H9 (cell line): ENCODE data around the gene MT3. TPM values are rescaled to one million over a fixed set of nuclear protein-coding genes. Genes with fewer than 3 reads are reported as not detected.

Experiments used
- DNase-seq: peaks from one replicate; pipeline ENCODE4 v3.0.0-alpha.2; 2017
- H2AFZ ChIP-seq: one replicate; pipeline ENCODE4 v1.6.1; 2013; ENCODE audit warnings: mild to moderate bottlenecking, low read length, control low read depth, moderate library complexity
- H2AK5ac ChIP-seq: 2 replicates; pipeline ENCODE4 v1.6.1; 2013; ENCODE audit warnings: low read length, control low read depth, mixed read lengths; ENCODE audit not compliant: insufficient read length
- H2BK120ac ChIP-seq: one replicate; pipeline ENCODE4 v1.6.1; 2013; ENCODE audit warnings: low read depth, mild to moderate bottlenecking, low read length, control low read depth, inconsistent platforms; ENCODE audit not compliant: poor library complexity, severe bottlenecking
- H2BK12ac ChIP-seq: 2 replicates; pipeline ENCODE4 v1.6.1; 2013; ENCODE audit warnings: low read length, control low read depth, mixed read lengths, low read depth; ENCODE audit not compliant: insufficient read length
- H2BK15ac ChIP-seq: 2 replicates; pipeline ENCODE4 v1.6.1; 2013; ENCODE audit warnings: low read depth, low read length, control low read depth
- H2BK20ac ChIP-seq: one replicate; pipeline ENCODE4 v1.6.1; 2013; ENCODE audit warnings: low read depth, mild to moderate bottlenecking, low read length, control low read depth, inconsistent platforms; ENCODE audit not compliant: poor library complexity, severe bottlenecking
- H2BK5ac ChIP-seq: 2 replicates; pipeline ENCODE4 v1.6.1; 2013; ENCODE audit warnings: low read length, control low read depth, mixed read lengths; ENCODE audit not compliant: insufficient read length
- H3K14ac ChIP-seq: 2 replicates; pipeline ENCODE4 v1.6.1; 2013; ENCODE audit warnings: low read length, control low read depth; ENCODE audit not compliant: insufficient read depth
- H3K18ac ChIP-seq: 2 replicates; pipeline ENCODE4 v1.6.1; 2013; ENCODE audit warnings: low read depth, mild to moderate bottlenecking, mixed read lengths, low read length, control low read depth; ENCODE audit not compliant: insufficient read length
- H3K23ac ChIP-seq: 2 replicates; pipeline ENCODE4 v1.6.1; 2013; ENCODE audit warnings: low read length, control low read depth, mixed read lengths, low read depth; ENCODE audit not compliant: insufficient read length
- H3K23me2 ChIP-seq: 2 replicates; pipeline ENCODE4 v1.6.1; 2013; ENCODE audit warnings: low read depth, mild to moderate bottlenecking, mixed read lengths, low read length, control low read depth; ENCODE audit not compliant: insufficient read length, poor library complexity, severe bottlenecking
- H3K27ac ChIP-seq: 2 replicates; pipeline ENCODE4 v1.5.1; 2013; ENCODE audit warnings: low read length, control low read depth, mixed read lengths, low read depth; ENCODE audit not compliant: insufficient read length
- H3K27me3 ChIP-seq: 2 replicates; pipeline ENCODE4 v1.6.1; 2013; ENCODE audit warnings: low read length, control low read depth, inconsistent platforms; ENCODE audit not compliant: insufficient read depth
- H3K4ac ChIP-seq: 2 replicates; pipeline ENCODE4 v1.6.1; 2013; ENCODE audit warnings: low read depth, mild to moderate bottlenecking, control low read depth, inconsistent platforms, low read length, moderate library complexity
- H3K4me1 ChIP-seq: 2 replicates; pipeline ENCODE4 v1.6.1; 2013; ENCODE audit warnings: low read length, control low read depth, inconsistent platforms; ENCODE audit not compliant: insufficient read depth
- H3K4me2 ChIP-seq: 2 replicates; pipeline ENCODE4 v1.6.1; 2013; ENCODE audit warnings: low read length, control low read depth, mixed read lengths; ENCODE audit not compliant: insufficient read length, insufficient read depth
- H3K56ac ChIP-seq: 2 replicates; pipeline ENCODE4 v1.6.1; 2013; ENCODE audit warnings: low read depth, mild to moderate bottlenecking, mixed read lengths, low read length, control low read depth; ENCODE audit not compliant: insufficient read length
- H3K79me1 ChIP-seq: 2 replicates; pipeline ENCODE4 v1.6.1; 2013; ENCODE audit warnings: low read depth, mild to moderate bottlenecking, moderate library complexity, low read length, control low read depth, inconsistent platforms; ENCODE audit not compliant: insufficient read depth, poor library complexity, severe bottlenecking
- H3K79me2 ChIP-seq: 2 replicates; pipeline ENCODE4 v1.6.1; 2013; ENCODE audit warnings: low read length, control low read depth, inconsistent platforms; ENCODE audit not compliant: insufficient read depth
- H3K9ac ChIP-seq: 2 replicates; pipeline ENCODE4 v1.6.1; 2013; ENCODE audit warnings: low read length, control low read depth, mixed read lengths; ENCODE audit not compliant: insufficient read length; ENCODE audit errors: extremely low read depth
- H3K9me3 ChIP-seq: one replicate; pipeline ENCODE4 v1.6.1; 2013; ENCODE audit warnings: low read depth, low read length, inconsistent platforms; ENCODE audit not compliant: control insufficient read depth
- H3T11ph ChIP-seq: one replicate; pipeline ENCODE4 v1.6.1; 2013; ENCODE audit warnings: mild to moderate bottlenecking, low read length, control low read depth, inconsistent platforms
- H4K20me1 ChIP-seq: one replicate; pipeline ENCODE4 v1.6.1; 2013; ENCODE audit not compliant: control insufficient read depth, insufficient read length, insufficient read depth
- H4K5ac ChIP-seq: 2 replicates; pipeline ENCODE4 v1.6.1; 2013; ENCODE audit warnings: low read depth, mild to moderate bottlenecking, mixed read lengths, low read length, control low read depth; ENCODE audit not compliant: insufficient read length
- H4K8ac ChIP-seq: replicated peaks from 2 replicates; pipeline ENCODE4 v1.6.1; 2013; ENCODE audit warnings: low read length, control low read depth, mixed read lengths, low read depth; ENCODE audit not compliant: insufficient read length
- H4K91ac ChIP-seq: 2 replicates; pipeline ENCODE4 v1.6.1; 2013; ENCODE audit warnings: low read depth, mild to moderate bottlenecking, moderate library complexity, mixed read lengths, low read length, control low read depth; ENCODE audit not compliant: insufficient read length
- H3K27ac Mint-ChIP-seq, 3 experiments: 2 replicates in 2 of 3; 3 replicates in 1 of 3; pipeline ENCODE4 v1.8.0; 2020 to 2021; ENCODE audit warnings: mixed read lengths in 3 of 3, mild to moderate bottlenecking in 1 of 3, moderate library complexity in 1 of 3
- H3K27me3 Mint-ChIP-seq: 2 replicates; pipeline ENCODE4 v1.8.0; 2021; ENCODE audit warnings: low read depth, mild to moderate bottlenecking, moderate library complexity, mixed read lengths
- H3K36me3 Mint-ChIP-seq, 3 experiments: 2 replicates in 2 of 3; 3 replicates in 1 of 3; pipeline ENCODE4 v1.8.0; 2020 to 2021; ENCODE audit warnings: low read depth in 3 of 3, mixed read lengths in 3 of 3; ENCODE audit not compliant: insufficient read depth in 1 of 3
- H3K4me1 Mint-ChIP-seq, 2 experiments: 2 replicates each; pipeline ENCODE4 v1.8.0; 2020; ENCODE audit warnings: mixed read lengths in 2 of 2
- H3K4me3 Mint-ChIP-seq, 2 experiments: 2 replicates in 1 of 2; 3 replicates in 1 of 2; pipeline ENCODE4 v1.8.0; 2020 to 2021; ENCODE audit warnings: mild to moderate bottlenecking in 2 of 2, mixed read lengths in 2 of 2, moderate library complexity in 1 of 2
- H3K9me3 Mint-ChIP-seq, 2 experiments: 2 replicates in 1 of 2; 3 replicates in 1 of 2; pipeline ENCODE4 v1.8.0; 2020; ENCODE audit warnings: mild to moderate bottlenecking in 2 of 2, mixed read lengths in 2 of 2, moderate library complexity in 1 of 2
- WGBS: extraction: QIAGEN DNeasy Blood & Tissue Kit; methylation state at CpG from one replicate; pipeline ENCODE4 v1.1.7; 2013; ENCODE audit warnings: missing lambda C conversion rate, low lambda C conversion rate, mixed read lengths; ENCODE audit not compliant: insufficient read length; ENCODE audit errors: extremely low coverage; 5-methylcytosine and 5-hydroxymethylcytosine counted together
- total RNA-seq: library from RNA; stranded (reverse); gene quantifications from 2 replicates; pipeline ENCODE4 v1.2.1, GENCODE V29; 2021
- TF ChIP-seq, protein P1 (sequence below): fragments of 200-600 bp; sonication (generic); conservative IDR thresholded peaks from 3 replicates; pipeline ENCODE4 v1.8.0; 2021; ENCODE audit warnings: antibody characterized with exemption, mild to moderate bottlenecking

The MT3 gene
- total RNA-seq, 1 experiment from 2014 or later = not detected

DNA sequence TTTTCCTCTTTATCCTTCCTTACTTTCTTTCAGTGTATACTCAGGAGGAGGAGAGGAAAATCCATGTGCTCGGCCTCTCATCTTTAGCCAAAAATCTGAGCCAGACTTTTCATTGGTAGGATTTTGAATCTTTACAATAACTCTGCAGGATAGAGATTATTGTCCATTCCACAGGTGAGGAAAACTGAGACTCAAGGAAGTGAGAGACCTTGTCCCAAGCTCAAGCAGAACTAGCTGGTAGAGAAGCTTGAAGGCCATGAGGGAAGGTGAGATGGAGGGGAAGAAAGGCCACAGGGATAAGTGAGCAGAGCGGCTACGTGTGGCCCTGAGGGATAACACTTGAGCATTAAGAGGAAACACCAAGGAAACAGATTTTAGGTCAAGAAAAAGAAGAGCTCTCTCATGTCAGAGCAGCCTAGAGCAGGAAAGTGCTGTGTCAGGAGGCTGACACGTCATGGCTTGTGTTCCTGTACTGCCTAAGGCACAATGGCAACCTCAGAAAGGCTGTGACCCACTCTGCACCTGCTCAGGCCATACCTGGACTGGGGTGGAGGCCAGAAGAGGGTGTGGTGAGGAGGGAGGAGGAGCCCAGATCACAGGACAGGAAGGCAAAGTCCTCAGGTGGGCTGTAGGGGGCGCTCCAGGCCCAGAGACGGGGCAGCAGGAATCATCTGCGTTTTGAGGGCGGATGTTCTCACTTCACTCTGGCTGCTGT is 12.6 kb upstream of the MT3 start:
- H4K8ac ChIP-seq = no peak overlapping the region
- WGBS = no CpG with 5 or more reads among the region's 8 CpGs
- no peak overlapping the region for H3K4me2 ChIP-seq

More for the DNA sequence above, 12.6 kb upstream of the MT3 start:
- Histone ChIP-seq H3K9me3 (no peaks in the 10 kb centered on the region), H2BK20ac (no peak overlapping the region), H3K27ac (no peak overlapping the region), H2BK120ac (no peak overlapping the region), H3K23me2 (no peaks in the 10 kb centered on the region), H3K18ac (no peak overlapping the region), H3K27me3 (no peaks in the 10 kb centered on the region), H2BK5ac (no peak overlapping the region), H3K23ac (no peak overlapping the region), H2AK5ac (no peak overlapping the region), H2BK15ac (no peak overlapping the region), H2BK12ac (no peak overlapping the region), H3K9ac (no peak overlapping the region), H4K5ac (no peak overlapping the region), H3K56ac (no peak overlapping the region), H3K79me1 (no peaks in the 10 kb centered on the region), H4K20me1 (no peaks in the 10 kb centered on the region), H3T11ph (no peak overlapping the region), H3K14ac (no peak overlapping the region), H3K4ac (no peak overlapping the region), H3K79me2 (no peaks in the 10 kb centered on the region), H2AFZ (no peak overlapping the region), H4K91ac (no peak overlapping the region), H3K4me1 (no peaks in the 10 kb centered on the region)
- Mint-ChIP-seq H3K4me1 (no peaks in the 10 kb centered on the region), H3K4me3 (no peak overlapping the region), H3K27me3 (peaks cover 15% of the 10 kb centered on the region), H3K36me3 (no peaks in the 10 kb centered on the region), H3K9me3 (peaks cover 4 to 5% of the 10 kb centered on the region in 2 experiments; a peak in 3 of 5 replicates), H3K27ac (no peak overlapping the region)
- peak; percentile 92 for DNase-seq
- TF ChIP-seq, protein P1, sequence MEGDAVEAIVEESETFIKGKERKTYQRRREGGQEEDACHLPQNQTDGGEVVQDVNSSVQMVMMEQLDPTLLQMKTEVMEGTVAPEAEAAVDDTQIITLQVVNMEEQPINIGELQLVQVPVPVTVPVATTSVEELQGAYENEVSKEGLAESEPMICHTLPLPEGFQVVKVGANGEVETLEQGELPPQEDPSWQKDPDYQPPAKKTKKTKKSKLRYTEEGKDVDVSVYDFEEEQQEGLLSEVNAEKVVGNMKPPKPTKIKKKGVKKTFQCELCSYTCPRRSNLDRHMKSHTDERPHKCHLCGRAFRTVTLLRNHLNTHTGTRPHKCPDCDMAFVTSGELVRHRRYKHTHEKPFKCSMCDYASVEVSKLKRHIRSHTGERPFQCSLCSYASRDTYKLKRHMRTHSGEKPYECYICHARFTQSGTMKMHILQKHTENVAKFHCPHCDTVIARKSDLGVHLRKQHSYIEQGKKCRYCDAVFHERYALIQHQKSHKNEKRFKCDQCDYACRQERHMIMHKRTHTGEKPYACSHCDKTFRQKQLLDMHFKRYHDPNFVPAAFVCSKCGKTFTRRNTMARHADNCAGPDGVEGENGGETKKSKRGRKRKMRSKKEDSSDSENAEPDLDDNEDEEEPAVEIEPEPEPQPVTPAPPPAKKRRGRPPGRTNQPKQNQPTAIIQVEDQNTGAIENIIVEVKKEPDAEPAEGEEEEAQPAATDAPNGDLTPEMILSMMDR = peak; percentile 96
